Fibroblast of the conjunctiva (primary cell): Measurements from ENCODE around the gene PRSS8.
"Not testable (repeated sequence)": the region's sequence is repeated elsewhere in the genome, so short reads cannot be mapped to it uniquely, and the experiment has no call there.

ENCODE experiments used
- DNase-seq: peaks from one replicate; pipeline ENCODE4 v3.0.0-alpha.2; 2010; ENCODE audit warnings: low read depth

PRSS8 gene

GRCh38 chr16:31105677-31106213 is 29.8 kb downstream of the PRSS8 start:
- peak; percentile 31 for DNase-seq

- DNase-seq: not testable (repeated sequence)
Measured at GRCh38 chr16:31100876-31101641, 34.5 kb downstream of the PRSS8 start.

GRCh38 chr16:31099860-31100638 is 35.5 kb downstream of the PRSS8 start:
- DNase-seq: no peak

- peak; percentile 96 for DNase-seq
Measured at GRCh38 chr16:31094424-31095120, 41.0 kb downstream of the PRSS8 start, which contains the start of gene VKORC1. VKORC1 (minus strand) TSS chr16:31094797; CDS start chr16:31094729, 68 bp downstream.

GRCh38 chr16:31094088-31094423 is 41.5 kb downstream of the PRSS8 start:
- DNase-seq: no peak

GRCh38 chr16:31093132-31093703 is 42.3 kb downstream of the PRSS8 start:
- DNase-seq: no peak

- no peak for DNase-seq
Measured at GRCh38 chr16:31092330-31092729, 43.2 kb downstream of the PRSS8 start.

GRCh38 chr16:31090540-31090939 is 45.0 kb downstream of the PRSS8 start:
- no peak for DNase-seq

- no peak for DNase-seq
Measured at GRCh38 chr16:31089199-31089598, 46.3 kb downstream of the PRSS8 start.

- DNase-seq: no peak
Measured at GRCh38 chr16:31088459-31089183, 46.9 kb downstream of the PRSS8 start, which contains the start of gene PRSS53. PRSS53 (minus strand) TSS chr16:31088943; CDS start chr16:31088809, 134 bp downstream.

GRCh38 chr16:31087971-31088370 is 47.6 kb downstream of the PRSS8 start:
- no peak for DNase-seq

- no peak for DNase-seq
Measured at GRCh38 chr16:31087481-31087880, 48.0 kb downstream of the PRSS8 start.

- no peak for DNase-seq
Measured at GRCh38 chr16:31086629-31086906, 49.0 kb downstream of the PRSS8 start.

- no peak for DNase-seq
Measured at GRCh38 chr16:31085873-31086628, 49.5 kb downstream of the PRSS8 start.

GRCh38 chr16:31085411-31085810 is 50.1 kb downstream of the PRSS8 start:
- DNase-seq: no peak

- no peak for DNase-seq
Measured at GRCh38 chr16:31084584-31085302, 50.8 kb downstream of the PRSS8 start.

GRCh38 chr16:31083981-31084380 is 51.5 kb downstream of the PRSS8 start:
- DNase-seq: no peak

- no peak for DNase-seq
Measured at GRCh38 chr16:31083556-31083955, 52.0 kb downstream of the PRSS8 start.

- DNase-seq: no peak
Measured at GRCh38 chr16:31083081-31083480, 52.4 kb downstream of the PRSS8 start.
